AG04450 (cell line): ENCODE results near the gene SDSL. TPM values are rescaled to one million over a fixed set of nuclear protein-coding genes. Genes with fewer than 3 reads are reported as not detected.

Experiments used
- CTCF ChIA-PET: fragments of 300-600, 350-600 bp; formaldehyde crosslinking; extraction: SDS; loops from one replicate; lab custom pipeline; 2022; ENCODE audit warnings: antibody characterized with exemption, inconsistent platforms; lab: Charles Lee
- POLR2A ChIA-PET: fragments of 350-600 bp; formaldehyde crosslinking; extraction: SDS; loops from one replicate; lab custom pipeline; 2021; ENCODE audit warnings: antibody characterized with exemption, inconsistent platforms; lab: Yijun Ruan, JAX
- DNase-seq: peaks from one replicate; pipeline ENCODE4 v3.0.0-alpha.2; 2011; ENCODE audit warnings: low read depth, low spot score
- H3K27ac ChIP-seq: one replicate; pipeline ENCODE4 v1.5.1; 2012; ENCODE audit warnings: low read depth, low read length, control low read depth
- H3K27me3 ChIP-seq: one replicate; pipeline ENCODE4 v1.6.0; 2012; ENCODE audit warnings: low read length; ENCODE audit not compliant: control insufficient read depth, insufficient read depth
- H3K4me3 ChIP-seq: 2 replicates; pipeline ENCODE4 v1.5.1; 2011; ENCODE audit warnings: mild to moderate bottlenecking, low read depth, low read length, control low read depth
- H3K9me3 ChIP-seq: 2 replicates; pipeline ENCODE4 v1.5.1; 2012; ENCODE audit warnings: low read length; ENCODE audit not compliant: control insufficient read depth, insufficient read depth
- CTCF ChIP-seq: IDR thresholded peaks from 2 replicates; pipeline ENCODE4 v1.5.1; 2011; ENCODE audit warnings: low read depth, low read length, control low read depth, inconsistent platforms
- polyA plus RNA-seq: library from polyadenylated mRNA; depleted of rRNA; stranded (reverse); fragments of >200 nt; gene quantifications from 2 replicates; pipeline ENCODE4 v1.2.3, GENCODE V29; 2011

The SDSL gene
- polyA plus RNA-seq, 1 experiment: 10.0 TPM

- DNase-seq: no peak
- Histone ChIP-seq H3K9me3 (peaks cover 4% of the 10 kb centered on the region; the same call in 1 of the 2 replicates), H3K27me3 (peaks cover 72% of the 10 kb centered on the region), H3K4me3 (no peak overlapping the region), H3K27ac (no peak overlapping the region)
- ChIA-PET POLR2A (no interaction called here), CTCF (no interaction called here)
- TF ChIP-seq CTCF: no peak
Observed at GRCh38 chr12:113477171-113477841, 55.1 kb downstream of the SDSL start.

GRCh38 chr12:113477842-113478215 is 55.6 kb downstream of the SDSL start:
- no peak overlapping the region for H3K27ac ChIP-seq
- H3K4me3 ChIP-seq: no peak overlapping the region
- H3K27me3 ChIP-seq: peaks cover 67% of the 10 kb centered on the region
- DNase-seq: no peak
- H3K9me3 ChIP-seq: peaks cover 4% of the 10 kb centered on the region; the same call in 1 of the 2 replicates
- ChIA-PET POLR2A (no interaction called here), CTCF (no interaction called here)
- no peak for TF ChIP-seq CTCF

GRCh38 chr12:113478351-113479011 is 56.3 kb downstream of the SDSL start:
- peaks cover 4% of the 10 kb centered on the region; the same call in 1 of the 2 replicates for H3K9me3 ChIP-seq
- peaks cover 60% of the 10 kb centered on the region for H3K27me3 ChIP-seq
- POLR2A ChIA-PET: no interaction called here
- CTCF ChIA-PET: interaction anchor here (1.1 kb wide), 1 partner anchor 16 kb away, joined by 3 read pairs; no protein-coding TSS in a partner anchor
- H3K4me3 ChIP-seq: no peak overlapping the region
- TF ChIP-seq CTCF: no peak
- no peak for DNase-seq
- no peak overlapping the region for H3K27ac ChIP-seq

- ChIA-PET POLR2A (no interaction called here), CTCF (interaction anchor here (1.1 kb wide), 1 partner anchor 16 kb away, joined by 3 read pairs; no protein-coding TSS in a partner anchor)
- peaks cover 54% of the 10 kb centered on the region for H3K27me3 ChIP-seq
- H3K4me3 ChIP-seq: no peak overlapping the region
- peaks cover 4% of the 10 kb centered on the region; the same call in 1 of the 2 replicates for H3K9me3 ChIP-seq
- no peak for TF ChIP-seq CTCF
- no peak for DNase-seq
- H3K27ac ChIP-seq: no peak overlapping the region
Observed at GRCh38 chr12:113479216-113479589, 57.0 kb downstream of the SDSL start.
